Measurements from ENCODE around the gene SERAC1.

The SERAC1 gene

DNA sequence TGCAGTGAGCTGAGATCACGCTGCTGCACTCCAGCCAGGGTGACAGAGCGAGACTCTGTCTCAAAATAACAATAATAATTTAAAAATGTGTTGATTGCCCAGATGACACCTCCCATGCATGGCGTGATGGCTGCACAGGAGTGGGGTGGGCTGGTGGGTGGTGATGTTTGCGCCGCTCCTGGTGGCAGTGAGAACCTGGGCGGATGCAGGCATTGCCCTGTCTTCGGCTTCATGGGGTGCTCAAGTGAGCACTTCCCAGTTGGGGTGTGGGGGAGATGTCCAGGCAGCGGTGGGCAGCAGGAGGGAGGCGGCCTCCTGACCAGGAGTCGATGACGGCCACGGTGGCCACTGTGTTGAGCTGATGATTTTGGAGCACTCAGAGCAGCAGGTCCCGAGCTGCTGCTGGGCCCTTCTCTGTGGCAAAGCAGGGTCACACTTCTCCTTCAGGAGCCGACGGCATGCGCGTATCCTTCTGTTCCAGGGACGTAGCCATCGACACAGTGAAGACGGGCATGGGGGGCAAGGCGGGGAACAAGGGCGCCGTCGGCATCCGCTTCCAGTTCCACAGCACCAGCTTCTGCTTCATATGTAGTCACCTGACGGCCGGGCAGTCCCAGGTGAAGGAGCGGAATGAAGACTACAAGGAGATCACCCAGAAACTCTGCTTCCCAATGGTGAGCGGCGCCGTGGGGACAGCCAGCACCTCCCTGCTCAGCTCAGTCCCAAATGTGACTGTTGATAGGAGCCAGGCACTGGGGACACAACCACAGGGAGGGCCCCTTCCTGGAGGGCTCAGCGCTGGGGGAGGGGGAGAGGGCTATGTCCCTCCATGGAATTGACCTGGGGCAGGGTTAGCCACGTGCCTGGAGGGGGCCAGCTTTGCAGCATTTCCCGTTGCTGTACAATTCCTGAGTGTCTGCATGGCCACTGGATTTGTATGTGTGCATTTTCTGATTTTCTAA, 96.7 kb downstream of the SERAC1 start:
- H3K36me3 ChIP-seq (ENCODE audit: insufficient read depth, low read length), result no peaks in the 10 kb centered on the region
- H3K9ac ChIP-seq (ENCODE audit: insufficient read length), result no peak overlapping the region
- TF ChIP-seq EZH2 (IDR thresholded peaks at IDR 0.05), result no peak
- no peak for TF ChIP-seq FOXP2 (optimal IDR thresholded peaks at IDR 0.05; ENCODE audit: control extremely low read depth, extremely low read length, insufficient read depth)
- TF ChIP-seq POLR2AphosphoS5 (IDR thresholded peaks at IDR 0.05; ENCODE audit: borderline replicate concordance, low read depth, low read length), result no peak
- H3K4me3 ChIP-seq, result no peak overlapping the region
- no peak overlapping the region for H3K27ac ChIP-seq
- no peak for DNase-seq (ENCODE audit: low read depth, low spot score)
- H3K9me3 ChIP-seq (ENCODE audit: low read depth, low read length), result no peaks in the 10 kb centered on the region

DNA sequence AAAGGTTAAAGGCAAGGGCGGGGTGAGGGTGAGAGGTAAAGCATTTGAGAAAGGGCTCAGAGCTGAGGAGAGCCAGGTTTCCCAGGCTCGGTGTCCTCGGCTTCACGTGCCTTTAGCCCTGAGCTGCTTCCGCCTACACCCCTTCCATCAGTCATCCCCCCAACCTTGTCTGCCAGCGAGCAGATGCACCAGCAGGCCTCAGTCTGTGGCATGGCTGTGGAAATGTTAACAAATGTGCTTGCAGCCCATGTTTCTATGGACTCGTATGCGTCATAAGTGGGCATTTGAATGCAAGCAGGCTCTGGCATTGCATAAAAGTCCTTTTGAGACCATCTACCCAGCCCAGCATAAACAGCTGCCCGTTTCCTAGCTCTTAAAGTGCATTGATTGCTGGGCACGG, 97.5 kb downstream of the SERAC1 start:
- TF ChIP-seq EZH2 (IDR thresholded peaks at IDR 0.05), result no peak
- no peak for TF ChIP-seq FOXP2 (optimal IDR thresholded peaks at IDR 0.05; ENCODE audit: control extremely low read depth, extremely low read length, insufficient read depth)
- TF ChIP-seq POLR2AphosphoS5 (IDR thresholded peaks at IDR 0.05; ENCODE audit: borderline replicate concordance, low read depth, low read length), result no peak
- no peak overlapping the region for H3K27ac ChIP-seq
- H3K36me3 ChIP-seq (ENCODE audit: insufficient read depth, low read length), result no peaks in the 10 kb centered on the region
- H3K9me3 ChIP-seq (ENCODE audit: low read depth, low read length), result no peaks in the 10 kb centered on the region
- DNase-seq (ENCODE audit: low read depth, low spot score), result no peak
- H3K4me3 ChIP-seq, result no peak overlapping the region
- no peak overlapping the region for H3K9ac ChIP-seq (ENCODE audit: insufficient read length)

DNA sequence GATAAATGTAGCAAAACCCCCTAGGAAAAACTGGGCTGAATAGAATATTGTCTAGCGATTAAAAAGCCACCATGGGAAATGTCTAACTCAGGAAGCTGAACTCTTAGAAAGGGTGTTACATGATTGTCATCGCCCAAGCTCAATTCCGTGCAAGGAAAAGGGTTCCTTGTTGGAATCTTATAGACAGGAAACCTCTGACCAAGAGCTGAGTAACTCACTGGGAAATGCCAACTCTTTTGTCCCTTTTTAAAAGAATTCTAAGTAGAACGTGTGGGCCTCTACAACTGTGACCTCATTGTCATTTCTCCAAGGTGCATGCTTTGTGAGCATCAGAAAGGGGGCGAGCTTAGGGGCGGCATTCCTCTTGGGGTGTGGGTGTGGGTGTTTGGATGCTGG, 98.3 kb downstream of the SERAC1 start:
- no peak for TF ChIP-seq EZH2 (IDR thresholded peaks at IDR 0.05)
- no peak for TF ChIP-seq POLR2AphosphoS5 (IDR thresholded peaks at IDR 0.05; ENCODE audit: borderline replicate concordance, low read depth, low read length)
- no peak overlapping the region for H3K9ac ChIP-seq (ENCODE audit: insufficient read length)
- H3K9me3 ChIP-seq (ENCODE audit: low read depth, low read length), result no peaks in the 10 kb centered on the region
- DNase-seq (ENCODE audit: low read depth, low spot score), result no peak
- no peak overlapping the region for H3K27ac ChIP-seq
- no peaks in the 10 kb centered on the region for H3K36me3 ChIP-seq (ENCODE audit: insufficient read depth, low read length)
- H3K4me3 ChIP-seq, result no peak overlapping the region

DNA sequence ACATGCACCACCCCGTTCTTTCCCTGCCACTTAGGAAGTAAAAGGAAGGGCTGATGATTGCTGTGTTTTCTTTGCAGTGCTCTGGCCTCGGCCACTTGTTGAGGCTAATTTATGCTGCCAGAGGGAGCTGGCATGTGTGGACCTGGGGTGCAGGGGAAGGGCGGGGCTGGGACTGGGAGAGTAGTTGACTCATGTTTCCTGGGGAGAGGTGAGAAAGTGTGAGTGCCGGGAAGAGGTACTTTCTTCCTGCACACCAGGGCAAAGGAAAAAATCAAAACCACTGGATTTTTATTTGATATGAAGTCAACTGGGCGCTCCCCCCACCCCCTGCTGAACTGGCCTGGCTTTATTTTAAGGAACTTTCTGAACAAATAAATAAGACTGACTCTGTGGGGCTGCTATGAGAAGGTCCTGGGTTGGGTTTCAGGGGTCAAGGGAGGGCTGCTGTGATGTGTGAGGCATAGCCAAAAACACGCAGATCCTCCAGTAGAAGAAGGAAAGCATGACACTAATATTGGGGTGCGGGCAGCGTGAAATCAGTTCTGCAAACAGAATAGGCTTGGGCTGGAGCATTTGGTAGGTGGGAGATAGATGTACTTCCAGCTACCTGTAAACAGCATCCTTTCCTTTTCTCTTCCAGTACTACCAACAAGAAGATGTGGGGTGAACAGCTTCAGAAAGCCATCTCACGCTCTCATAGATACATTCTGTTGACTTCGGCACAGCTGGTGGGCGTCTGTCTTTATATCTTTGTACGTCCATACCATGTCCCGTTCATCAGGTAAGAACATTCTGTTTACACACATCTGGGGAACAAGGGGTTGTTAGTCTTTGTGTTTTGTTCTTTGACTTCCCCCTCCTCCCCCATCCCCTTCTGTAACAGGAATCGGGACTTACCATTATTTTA, 98.9 kb downstream of the SERAC1 start:
- Histone ChIP-seq H3K27ac (no peak overlapping the region), H3K9me3 (ENCODE audit: low read depth, low read length) (no peaks in the 10 kb centered on the region), H3K4me3 (no peak overlapping the region), H3K9ac (ENCODE audit: insufficient read length) (no peak overlapping the region), H3K36me3 (ENCODE audit: insufficient read depth, low read length) (no peaks in the 10 kb centered on the region)
- DNase-seq (ENCODE audit: low read depth, low spot score), result no peak
- TF ChIP-seq FOXP2 (optimal IDR thresholded peaks at IDR 0.05; ENCODE audit: control extremely low read depth, extremely low read length, insufficient read depth) (no peak), POLR2AphosphoS5 (IDR thresholded peaks at IDR 0.05; ENCODE audit: borderline replicate concordance, low read depth, low read length) (no peak), EZH2 (IDR thresholded peaks at IDR 0.05) (no peak)

DNA sequence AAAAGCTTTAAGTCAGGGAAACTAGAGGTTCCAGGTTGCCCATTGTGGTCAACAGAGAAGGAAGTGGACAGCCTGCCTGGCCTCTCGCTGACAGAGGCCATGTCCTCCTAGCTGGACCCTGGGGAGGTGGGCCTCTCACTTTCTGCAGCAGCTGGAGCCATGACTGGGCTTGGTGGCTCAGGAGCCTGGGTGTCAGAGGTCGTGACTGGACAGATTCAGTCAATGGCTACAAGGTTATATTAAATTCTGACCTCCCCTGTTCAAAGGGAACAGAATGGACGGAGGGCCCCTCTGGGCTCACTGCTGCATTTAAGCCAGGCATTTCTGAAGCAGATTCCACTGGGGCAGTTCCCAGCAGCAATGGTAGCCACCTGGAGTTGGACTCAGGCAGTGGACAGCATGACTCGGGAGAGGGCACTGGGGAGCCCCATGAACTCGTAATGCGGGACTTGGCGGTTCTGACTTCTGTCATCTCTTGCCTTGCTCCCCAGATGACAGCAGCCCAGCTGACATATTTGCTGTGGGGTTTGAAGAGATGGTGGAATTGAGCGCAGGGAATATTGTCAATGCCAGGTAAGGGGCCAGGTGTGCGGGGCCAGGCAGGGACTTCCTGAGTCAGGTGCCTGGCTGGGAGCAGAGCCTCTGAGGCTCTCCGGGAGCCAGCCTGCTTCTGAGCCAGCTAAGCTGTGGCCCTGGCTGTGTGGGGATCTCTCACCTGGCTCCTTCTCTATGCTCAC, 99.7 kb downstream of the SERAC1 start:
- Histone ChIP-seq H3K27ac (no peak overlapping the region), H3K9ac (ENCODE audit: insufficient read length) (no peak overlapping the region), H3K36me3 (ENCODE audit: insufficient read depth, low read length) (no peaks in the 10 kb centered on the region), H3K9me3 (ENCODE audit: low read depth, low read length) (no peaks in the 10 kb centered on the region), H3K4me3 (no peak overlapping the region)
- no peak for DNase-seq (ENCODE audit: low read depth, low spot score)
- TF ChIP-seq POLR2AphosphoS5 (IDR thresholded peaks at IDR 0.05; ENCODE audit: borderline replicate concordance, low read depth, low read length), result no peak

DNA sequence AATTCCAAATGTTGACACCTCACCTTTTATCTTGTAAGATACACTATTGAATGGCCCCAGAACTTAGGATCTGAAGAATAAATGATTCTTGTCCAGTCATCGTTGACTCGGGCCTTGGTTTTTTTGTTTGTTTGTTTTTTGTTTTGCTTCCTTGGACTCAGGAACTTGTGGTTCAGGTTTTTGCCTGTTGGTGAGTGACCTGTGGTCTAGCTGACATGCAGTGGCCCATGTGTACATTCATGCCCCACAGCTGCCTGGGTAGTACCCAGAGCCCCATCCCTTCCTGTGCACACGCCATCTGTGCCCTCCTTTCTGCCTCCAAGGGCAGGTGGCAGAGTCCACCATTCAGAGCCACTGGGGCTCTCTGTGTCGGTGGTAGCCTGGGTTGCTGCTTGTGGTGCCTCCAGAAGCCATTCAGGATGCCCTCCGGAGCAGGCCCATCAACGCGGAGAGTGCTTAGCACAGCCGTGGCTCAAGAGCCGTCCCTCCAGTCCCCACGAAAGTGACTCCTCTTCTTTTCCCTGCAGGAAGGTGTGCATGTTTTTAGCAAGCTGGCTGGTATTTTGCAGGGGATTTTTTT, 100.5 kb downstream of the SERAC1 start:
- H3K36me3 ChIP-seq (ENCODE audit: insufficient read depth, low read length), result no peaks in the 10 kb centered on the region
- H3K27ac ChIP-seq, result no peak overlapping the region
- H3K4me3 ChIP-seq, result no peak overlapping the region
- no peak overlapping the region for H3K9ac ChIP-seq (ENCODE audit: insufficient read length)
- no peak for DNase-seq (ENCODE audit: low read depth, low spot score)
- no peak for TF ChIP-seq EZH2 (IDR thresholded peaks at IDR 0.05)
- no peak for TF ChIP-seq FOXP2 (optimal IDR thresholded peaks at IDR 0.05; ENCODE audit: control extremely low read depth, extremely low read length, insufficient read depth)
- no peak for TF ChIP-seq POLR2AphosphoS5 (IDR thresholded peaks at IDR 0.05; ENCODE audit: borderline replicate concordance, low read depth, low read length)
- no peaks in the 10 kb centered on the region for H3K9me3 ChIP-seq (ENCODE audit: low read depth, low read length)

DNA sequence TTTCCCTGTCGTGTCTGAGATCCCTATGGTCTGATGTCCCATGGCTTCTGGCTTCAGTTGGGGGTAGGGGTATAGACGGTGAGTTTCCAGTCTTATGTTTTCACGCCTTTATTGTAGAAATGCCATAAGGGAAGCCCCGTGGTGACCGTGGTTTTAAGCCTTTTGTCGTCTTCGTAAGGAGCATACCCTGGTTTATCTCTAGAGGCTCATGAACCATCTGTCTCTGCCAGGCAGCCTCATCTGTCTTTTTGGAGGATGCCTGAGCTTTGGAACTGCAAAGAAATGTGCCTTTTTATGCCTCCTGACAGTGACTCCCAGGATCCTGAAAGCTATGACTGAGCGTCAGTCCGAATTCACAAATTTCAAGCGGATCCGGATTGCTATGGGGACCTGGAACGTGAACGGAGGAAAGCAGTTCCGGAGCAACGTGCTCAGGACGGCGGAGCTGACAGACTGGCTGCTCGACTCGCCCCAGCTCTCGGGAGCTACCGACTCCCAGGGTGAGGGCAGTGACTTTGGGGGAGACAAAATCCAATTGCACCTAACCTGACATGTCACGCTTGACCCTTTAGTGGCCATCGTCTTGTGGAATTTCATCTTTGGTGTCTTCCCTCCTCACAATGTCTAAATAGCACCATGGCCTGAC, 101.8 kb downstream of the SERAC1 start:
- H3K27ac ChIP-seq, result no peak overlapping the region

More for the DNA sequence above, 101.8 kb downstream of the SERAC1 start:
- H3K9ac ChIP-seq (ENCODE audit: insufficient read length), result no peak overlapping the region
- no peak overlapping the region for H3K4me3 ChIP-seq
- H3K36me3 ChIP-seq (ENCODE audit: insufficient read depth, low read length), result no peaks in the 10 kb centered on the region
- DNase-seq (ENCODE audit: low read depth, low spot score), result no peak
- no peaks in the 10 kb centered on the region for H3K9me3 ChIP-seq (ENCODE audit: low read depth, low read length)
- TF ChIP-seq POLR2AphosphoS5 (IDR thresholded peaks at IDR 0.05; ENCODE audit: borderline replicate concordance, low read depth, low read length) (no peak), FOXP2 (optimal IDR thresholded peaks at IDR 0.05; ENCODE audit: control extremely low read depth, extremely low read length, insufficient read depth) (no peak), EZH2 (IDR thresholded peaks at IDR 0.05) (no peak)
